GM18519 (cell line): Measurements from ENCODE around the gene ST3GAL3.

Experiments
- ATAC-seq: cut with Tn5 transposase; IDR thresholded peaks from one replicate; pipeline ENCODE4 v1.9.1; 2021; ENCODE audit warnings: mild to moderate bottlenecking, moderate library complexity; ENCODE audit not compliant: unreplicated experiment, low FRiP score

ST3GAL3 gene

GRCh38 chr1:43871181-43871910 lies 164.0 kb downstream of the ST3GAL3 start:
- ATAC-seq: no peak

GRCh38 chr1:43872280-43872679 lies 164.9 kb downstream of the ST3GAL3 start:
- no peak for ATAC-seq

- no peak for ATAC-seq
These were observed 166.5 kb downstream of the ST3GAL3 start for GRCh38 chr1:43873851-43874250.

GRCh38 chr1:43874716-43875115 lies 167.4 kb downstream of the ST3GAL3 start:
- no peak for ATAC-seq

GRCh38 chr1:43875331-43875730 lies 168.0 kb downstream of the ST3GAL3 start:
- ATAC-seq: no peak

GRCh38 chr1:43877101-43877500 lies 169.8 kb downstream of the ST3GAL3 start:
- no peak for ATAC-seq

- ATAC-seq: no peak
These were observed 171.1 kb downstream of the ST3GAL3 start for GRCh38 chr1:43878440-43878839.

- no peak for ATAC-seq
These were observed 171.5 kb downstream of the ST3GAL3 start for GRCh38 chr1:43878854-43879253.

GRCh38 chr1:43879414-43879813 lies 172.1 kb downstream of the ST3GAL3 start:
- ATAC-seq: no peak

- ATAC-seq: no peak
These were observed 172.7 kb downstream of the ST3GAL3 start for GRCh38 chr1:43879996-43880395.

GRCh38 chr1:43880604-43881003 lies 173.3 kb downstream of the ST3GAL3 start:
- ATAC-seq: no peak

GRCh38 chr1:43881415-43881814 lies 174.1 kb downstream of the ST3GAL3 start:
- no peak for ATAC-seq

- no peak for ATAC-seq
These were observed 175.4 kb downstream of the ST3GAL3 start for GRCh38 chr1:43882763-43883162.

GRCh38 chr1:43883321-43883720 lies 176.0 kb downstream of the ST3GAL3 start:
- ATAC-seq: no peak

- ATAC-seq: no peak
These were observed 178.0 kb downstream of the ST3GAL3 start for GRCh38 chr1:43885279-43885801.

GRCh38 chr1:43887748-43888147 lies 180.4 kb downstream of the ST3GAL3 start:
- ATAC-seq: no peak

GRCh38 chr1:43890815-43891214 lies 183.5 kb downstream of the ST3GAL3 start:
- no peak for ATAC-seq

GRCh38 chr1:43893006-43893405 lies 185.7 kb downstream of the ST3GAL3 start:
- no peak for ATAC-seq

GRCh38 chr1:43898981-43899380 lies 191.6 kb downstream of the ST3GAL3 start:
- ATAC-seq: no peak

GRCh38 chr1:43900386-43900785 lies 193.1 kb downstream of the ST3GAL3 start:
- no peak for ATAC-seq

- ATAC-seq: no peak
These were observed 194.0 kb downstream of the ST3GAL3 start for GRCh38 chr1:43901196-43901961.
